NCI-H2081 (cell line): ENCODE data around the gene TAS1R2.
"Not testable (repeated sequence)": the region's sequence is repeated elsewhere in the genome, so short reads cannot be mapped to it uniquely, and the experiment has no call there.

Source experiments
- DNase-seq, 2 experiments: peaks; one replicate each; lab custom pipeline; 2025; lab: John Stamatoyannopoulos, UW

The TAS1R2 gene

GRCh38 chr1:18868801-18869424 lies 9.5 kb upstream of the TAS1R2 start:
- DNase-seq = no peak

GRCh38 chr1:18868354-18868753 lies 8.9 kb upstream of the TAS1R2 start:
- DNase-seq = no peak

GRCh38 chr1:18866846-18867245 lies 7.4 kb upstream of the TAS1R2 start:
- no peak for DNase-seq

- no peak for DNase-seq
These were observed 6.9 kb upstream of the TAS1R2 start for GRCh38 chr1:18866314-18866713.

- no peak for DNase-seq
These were observed 5.7 kb upstream of the TAS1R2 start for GRCh38 chr1:18865176-18865575.

- DNase-seq = no peak
These were observed 2.1 kb upstream of the TAS1R2 start for GRCh38 chr1:18861590-18861989.

GRCh38 chr1:18861082-18861481 lies 1.6 kb upstream of the TAS1R2 start:
- no peak for DNase-seq

- no peak for DNase-seq
These were observed 1.3 kb downstream of the TAS1R2 start for GRCh38 chr1:18858070-18858688.

- DNase-seq = no peak
These were observed 3.0 kb downstream of the TAS1R2 start for GRCh38 chr1:18856435-18856834.

GRCh38 chr1:18855573-18855972 lies 3.9 kb downstream of the TAS1R2 start:
- DNase-seq = no peak

GRCh38 chr1:18854331-18855025 lies 5.0 kb downstream of the TAS1R2 start:
- no peak for DNase-seq

GRCh38 chr1:18852501-18852900 lies 7.0 kb downstream of the TAS1R2 start:
- DNase-seq = no peak

- no peak for DNase-seq
These were observed 10.2 kb downstream of the TAS1R2 start for GRCh38 chr1:18849261-18849711.

GRCh38 chr1:18847723-18848122 lies 11.7 kb downstream of the TAS1R2 start:
- DNase-seq = not testable (repeated sequence)

GRCh38 chr1:18840145-18840544 lies 19.3 kb downstream of the TAS1R2 start:
- DNase-seq = no peak

GRCh38 chr1:18836654-18837053 lies 22.8 kb downstream of the TAS1R2 start:
- DNase-seq = no peak

GRCh38 chr1:18832319-18832718 lies 27.1 kb downstream of the TAS1R2 start:
- not testable (repeated sequence) for DNase-seq

- DNase-seq = no peak
These were observed 27.8 kb downstream of the TAS1R2 start for GRCh38 chr1:18831656-18832055.

- DNase-seq = no peak
These were observed 28.9 kb downstream of the TAS1R2 start for GRCh38 chr1:18830596-18830995.

GRCh38 chr1:18829671-18830070 lies 29.8 kb downstream of the TAS1R2 start:
- no peak for DNase-seq

GRCh38 chr1:18828224-18828623 lies 31.2 kb downstream of the TAS1R2 start:
- no peak for DNase-seq

GRCh38 chr1:18823438-18823837 lies 36.0 kb downstream of the TAS1R2 start:
- no peak for DNase-seq
